Measurements from ENCODE around the gene MYL7. TPM values are rescaled to one million over a fixed set of nuclear protein-coding genes. Genes with fewer than 3 reads are reported as not detected.

MYL7 gene
- total RNA-seq, 1 experiment from 2014 or later: 1.4 TPM

- DNase-seq (ENCODE audit: low spot score): no peak
- in situ Hi-C loops (cut with HindIII; ENCODE audit: low sequenced_read_pairs): loop anchor here (10.0 kb wide), 1 partner anchor 102 kb away; no protein-coding TSS in a partner anchor
Observed at GRCh38 chr7:44093102-44093641, 48.0 kb downstream of the MYL7 start.

Other genes starting within 250 kb of the MYL7 start
- 30.9 and 39.4 TPM in 2 replicates for gene URGCP, start 234.7 kb downstream of the MYL7 start, total RNA-seq (2014; rRNA removed; shearing (Covaris generic))
- gene UBE2D4, start 214.9 kb downstream of the MYL7 start, total RNA-seq (2014; rRNA removed; shearing (Covaris generic)): 7.0 and 14.7 TPM in 2 replicates
- not detected in 2 replicates for gene SPDYE1, start 143.4 kb downstream of the MYL7 start, total RNA-seq (2014; rRNA removed; shearing (Covaris generic))
- 101 and 119 TPM in 2 replicates for gene DBNL, start 96.6 kb downstream of the MYL7 start, total RNA-seq (2014; rRNA removed; shearing (Covaris generic))
- gene PGAM2, start 75.8 kb downstream of the MYL7 start, total RNA-seq (2014; rRNA removed; shearing (Covaris generic)): 2.8 and 2.9 TPM in 2 replicates
- gene POLM, start 58.8 kb downstream of the MYL7 start, total RNA-seq (2014; rRNA removed; shearing (Covaris generic)): 5.2 and 9.4 TPM in 2 replicates
- gene AEBP1, start 37.0 kb downstream of the MYL7 start, total RNA-seq (2014; rRNA removed; shearing (Covaris generic)): 0.27 and 0.43 TPM in 2 replicates
- 253 and 270 TPM in 2 replicates for gene POLD2, start 17.8 kb downstream of the MYL7 start, total RNA-seq (2014; rRNA removed; shearing (Covaris generic))
- not detected in 2 replicates for gene GCK, start 48.1 kb upstream of the MYL7 start, total RNA-seq (2014; rRNA removed; shearing (Covaris generic))
- gene YKT6, start 59.6 kb upstream of the MYL7 start, total RNA-seq (2014; rRNA removed; shearing (Covaris generic)): 93.8 and 96.2 TPM in 2 replicates
- 0.06 and 2.2 TPM in 2 replicates for gene CAMK2B, start 184.3 kb upstream of the MYL7 start, total RNA-seq (2014; rRNA removed; shearing (Covaris generic))